ENCODE data around the gene TACC2.

DNA sequence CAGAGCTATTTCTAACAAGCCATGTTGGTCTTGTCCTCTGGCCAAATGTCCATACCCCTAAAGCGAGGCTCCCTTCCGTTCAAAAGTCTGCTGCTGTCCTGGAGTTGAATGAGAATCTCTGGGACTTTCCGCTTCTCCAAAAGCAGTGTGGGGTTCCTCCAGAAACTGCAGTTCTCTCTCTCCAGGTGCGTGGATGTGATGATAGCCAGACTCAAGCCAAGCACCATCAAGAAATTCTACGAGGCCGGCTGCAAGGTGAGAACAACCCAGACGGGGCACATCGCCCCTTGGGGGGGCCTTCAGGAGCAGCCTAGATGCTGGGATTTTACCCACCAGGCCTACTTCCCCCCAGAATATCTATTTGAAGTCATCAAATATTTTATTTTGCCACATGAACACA is 308.6 kb downstream of the TACC2 start:
- TF ChIP-seq ESRRG (CRISPR knock-in tag; IDR thresholded peaks at IDR 0.05) (no peak), ZFP30 (CRISPR knock-in tag; IDR thresholded peaks at IDR 0.05) (no peak), TCF4 (CRISPR knock-in tag; IDR thresholded peaks at IDR 0.05; ENCODE audit: borderline replicate concordance) (no peak), ARNTL (CRISPR knock-in tag; IDR thresholded peaks at IDR 0.05; ENCODE audit: borderline replicate concordance, low read depth) (no peak), ZNF70 (CRISPR knock-in tag; IDR thresholded peaks at IDR 0.05) (no peak), BACH2 (CRISPR knock-in tag; IDR thresholded peaks at IDR 0.05; ENCODE audit: borderline replicate concordance) (no peak)
- TF ChIP-seq, protein P1, sequence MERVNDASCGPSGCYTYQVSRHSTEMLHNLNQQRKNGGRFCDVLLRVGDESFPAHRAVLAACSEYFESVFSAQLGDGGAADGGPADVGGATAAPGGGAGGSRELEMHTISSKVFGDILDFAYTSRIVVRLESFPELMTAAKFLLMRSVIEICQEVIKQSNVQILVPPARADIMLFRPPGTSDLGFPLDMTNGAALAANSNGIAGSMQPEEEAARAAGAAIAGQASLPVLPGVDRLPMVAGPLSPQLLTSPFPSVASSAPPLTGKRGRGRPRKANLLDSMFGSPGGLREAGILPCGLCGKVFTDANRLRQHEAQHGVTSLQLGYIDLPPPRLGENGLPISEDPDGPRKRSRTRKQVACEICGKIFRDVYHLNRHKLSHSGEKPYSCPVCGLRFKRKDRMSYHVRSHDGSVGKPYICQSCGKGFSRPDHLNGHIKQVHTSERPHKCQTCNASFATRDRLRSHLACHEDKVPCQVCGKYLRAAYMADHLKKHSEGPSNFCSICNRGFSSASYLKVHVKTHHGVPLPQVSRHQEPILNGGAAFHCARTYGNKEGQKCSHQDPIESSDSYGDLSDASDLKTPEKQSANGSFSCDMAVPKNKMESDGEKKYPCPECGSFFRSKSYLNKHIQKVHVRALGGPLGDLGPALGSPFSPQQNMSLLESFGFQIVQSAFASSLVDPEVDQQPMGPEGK (CRISPR knock-in tag; IDR thresholded peaks at IDR 0.05; ENCODE audit: borderline replicate concordance), result no peak
- TF ChIP-seq, protein P2, sequence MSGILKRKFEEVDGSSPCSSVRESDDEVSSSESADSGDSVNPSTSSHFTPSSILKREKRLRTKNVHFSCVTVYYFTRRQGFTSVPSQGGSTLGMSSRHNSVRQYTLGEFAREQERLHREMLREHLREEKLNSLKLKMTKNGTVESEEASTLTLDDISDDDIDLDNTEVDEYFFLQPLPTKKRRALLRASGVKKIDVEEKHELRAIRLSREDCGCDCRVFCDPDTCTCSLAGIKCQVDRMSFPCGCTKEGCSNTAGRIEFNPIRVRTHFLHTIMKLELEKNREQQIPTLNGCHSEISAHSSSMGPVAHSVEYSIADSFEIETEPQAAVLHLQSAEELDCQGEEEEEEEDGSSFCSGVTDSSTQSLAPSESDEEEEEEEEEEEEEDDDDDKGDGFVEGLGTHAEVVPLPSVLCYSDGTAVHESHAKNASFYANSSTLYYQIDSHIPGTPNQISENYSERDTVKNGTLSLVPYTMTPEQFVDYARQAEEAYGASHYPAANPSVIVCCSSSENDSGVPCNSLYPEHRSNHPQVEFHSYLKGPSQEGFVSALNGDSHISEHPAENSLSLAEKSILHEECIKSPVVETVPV (CRISPR knock-in tag; IDR thresholded peaks at IDR 0.05), result no peak
- TF ChIP-seq, protein P3, sequence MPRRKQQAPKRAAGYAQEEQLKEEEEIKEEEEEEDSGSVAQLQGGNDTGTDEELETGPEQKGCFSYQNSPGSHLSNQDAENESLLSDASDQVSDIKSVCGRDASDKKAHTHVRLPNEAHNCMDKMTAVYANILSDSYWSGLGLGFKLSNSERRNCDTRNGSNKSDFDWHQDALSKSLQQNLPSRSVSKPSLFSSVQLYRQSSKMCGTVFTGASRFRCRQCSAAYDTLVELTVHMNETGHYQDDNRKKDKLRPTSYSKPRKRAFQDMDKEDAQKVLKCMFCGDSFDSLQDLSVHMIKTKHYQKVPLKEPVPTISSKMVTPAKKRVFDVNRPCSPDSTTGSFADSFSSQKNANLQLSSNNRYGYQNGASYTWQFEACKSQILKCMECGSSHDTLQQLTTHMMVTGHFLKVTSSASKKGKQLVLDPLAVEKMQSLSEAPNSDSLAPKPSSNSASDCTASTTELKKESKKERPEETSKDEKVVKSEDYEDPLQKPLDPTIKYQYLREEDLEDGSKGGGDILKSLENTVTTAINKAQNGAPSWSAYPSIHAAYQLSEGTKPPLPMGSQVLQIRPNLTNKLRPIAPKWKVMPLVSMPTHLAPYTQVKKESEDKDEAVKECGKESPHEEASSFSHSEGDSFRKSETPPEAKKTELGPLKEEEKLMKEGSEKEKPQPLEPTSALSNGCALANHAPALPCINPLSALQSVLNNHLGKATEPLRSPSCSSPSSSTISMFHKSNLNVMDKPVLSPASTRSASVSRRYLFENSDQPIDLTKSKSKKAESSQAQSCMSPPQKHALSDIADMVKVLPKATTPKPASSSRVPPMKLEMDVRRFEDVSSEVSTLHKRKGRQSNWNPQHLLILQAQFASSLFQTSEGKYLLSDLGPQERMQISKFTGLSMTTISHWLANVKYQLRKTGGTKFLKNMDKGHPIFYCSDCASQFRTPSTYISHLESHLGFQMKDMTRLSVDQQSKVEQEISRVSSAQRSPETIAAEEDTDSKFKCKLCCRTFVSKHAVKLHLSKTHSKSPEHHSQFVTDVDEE (CRISPR knock-in tag; IDR thresholded peaks at IDR 0.05), result no peak
- TF ChIP-seq, protein P4, sequence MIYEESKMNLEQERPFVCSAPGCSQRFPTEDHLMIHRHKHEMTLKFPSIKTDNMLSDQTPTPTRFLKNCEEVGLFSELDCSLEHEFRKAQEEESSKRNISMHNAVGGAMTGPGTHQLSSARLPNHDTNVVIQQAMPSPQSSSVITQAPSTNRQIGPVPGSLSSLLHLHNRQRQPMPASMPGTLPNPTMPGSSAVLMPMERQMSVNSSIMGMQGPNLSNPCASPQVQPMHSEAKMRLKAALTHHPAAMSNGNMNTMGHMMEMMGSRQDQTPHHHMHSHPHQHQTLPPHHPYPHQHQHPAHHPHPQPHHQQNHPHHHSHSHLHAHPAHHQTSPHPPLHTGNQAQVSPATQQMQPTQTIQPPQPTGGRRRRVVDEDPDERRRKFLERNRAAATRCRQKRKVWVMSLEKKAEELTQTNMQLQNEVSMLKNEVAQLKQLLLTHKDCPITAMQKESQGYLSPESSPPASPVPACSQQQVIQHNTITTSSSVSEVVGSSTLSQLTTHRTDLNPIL (CRISPR knock-in tag; IDR thresholded peaks at IDR 0.05; ENCODE audit: low read depth), result no peak

All from SK-N-SH treated with all-trans-retinoic acid at 6 μM for 48 hours (cell line).